Kidney epithelial cell (primary cell): ENCODE data around the gene LMF1. TPM values are rescaled to one million over a fixed set of nuclear protein-coding genes. Genes with fewer than 3 reads are reported as not detected.

Experiments used
- DNase-seq: peaks from one replicate; pipeline ENCODE4 v3.0.0-alpha.2; 2010; ENCODE audit warnings: low read depth
- H3K27me3 ChIP-seq: 2 replicates; pipeline ENCODE4 v1.6.0; 2011; ENCODE audit warnings: low read length; ENCODE audit not compliant: control insufficient read depth, insufficient read depth
- H3K36me3 ChIP-seq: 2 replicates; pipeline ENCODE4 v1.5.1; 2011; ENCODE audit warnings: low read length; ENCODE audit not compliant: control insufficient read depth, insufficient read depth
- H3K4me3 ChIP-seq: 2 replicates; pipeline ENCODE4 v1.5.1; 2011; ENCODE audit warnings: low read depth, mild to moderate bottlenecking, control low read depth, low read length
- total RNA-seq: library from RNA; depleted of rRNA; stranded (reverse); fragments of >200 nt; gene quantifications from 2 replicates; pipeline ENCODE4 v1.2.3, GENCODE V29; 2015
- TF ChIP-seq, protein P1 (sequence below): IDR thresholded peaks from 2 replicates; pipeline ENCODE4 v1.5.1; 2011; ENCODE audit warnings: mild to moderate bottlenecking, moderate library complexity, low read length, control low read depth, inconsistent platforms; ENCODE audit not compliant: insufficient read depth, poor library complexity, severe bottlenecking

The LMF1 gene
- total RNA-seq, 1 donor from 2014 or later: 26.3 TPM

DNA sequence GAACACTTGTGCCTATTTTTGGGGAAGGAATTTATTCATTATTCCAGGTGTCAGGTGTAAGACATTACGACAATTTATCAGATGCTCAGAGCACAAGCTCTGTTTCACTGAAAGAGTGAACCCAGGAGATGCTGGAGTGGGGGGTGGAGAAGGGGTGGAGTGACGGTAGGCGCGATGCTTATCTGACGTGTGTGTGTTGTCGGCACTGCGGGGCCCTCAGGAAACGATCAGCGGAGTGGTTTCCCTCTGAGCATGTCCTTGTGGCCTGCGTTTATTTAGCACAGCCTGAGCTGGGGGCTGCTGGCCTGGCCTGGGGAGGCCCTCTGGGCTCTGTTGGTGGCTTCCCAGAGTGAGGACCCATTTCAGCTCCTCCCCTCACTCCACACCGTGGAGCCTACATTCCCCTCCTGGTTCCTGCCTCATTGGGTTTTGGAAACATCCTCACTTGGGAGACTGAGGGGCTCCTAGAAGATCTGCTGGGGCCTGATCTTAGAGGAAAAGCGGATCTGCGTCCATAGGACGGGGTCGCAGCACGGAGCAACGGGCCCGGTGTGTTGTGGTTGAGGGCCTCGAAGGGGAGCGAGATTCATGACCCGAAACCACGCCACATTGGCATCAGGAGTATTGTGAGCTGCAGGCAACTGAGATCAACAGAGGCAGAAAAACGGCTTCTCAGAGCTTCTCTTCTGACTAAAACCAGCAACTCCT lies 151.3 kb downstream of the LMF1 start:
- Histone ChIP-seq H3K27me3 (peaks cover 21% of the 10 kb centered on the region), H3K4me3 (no peak overlapping the region), H3K36me3 (no peaks in the 10 kb centered on the region)
- no peak for DNase-seq
- TF ChIP-seq, protein P1, sequence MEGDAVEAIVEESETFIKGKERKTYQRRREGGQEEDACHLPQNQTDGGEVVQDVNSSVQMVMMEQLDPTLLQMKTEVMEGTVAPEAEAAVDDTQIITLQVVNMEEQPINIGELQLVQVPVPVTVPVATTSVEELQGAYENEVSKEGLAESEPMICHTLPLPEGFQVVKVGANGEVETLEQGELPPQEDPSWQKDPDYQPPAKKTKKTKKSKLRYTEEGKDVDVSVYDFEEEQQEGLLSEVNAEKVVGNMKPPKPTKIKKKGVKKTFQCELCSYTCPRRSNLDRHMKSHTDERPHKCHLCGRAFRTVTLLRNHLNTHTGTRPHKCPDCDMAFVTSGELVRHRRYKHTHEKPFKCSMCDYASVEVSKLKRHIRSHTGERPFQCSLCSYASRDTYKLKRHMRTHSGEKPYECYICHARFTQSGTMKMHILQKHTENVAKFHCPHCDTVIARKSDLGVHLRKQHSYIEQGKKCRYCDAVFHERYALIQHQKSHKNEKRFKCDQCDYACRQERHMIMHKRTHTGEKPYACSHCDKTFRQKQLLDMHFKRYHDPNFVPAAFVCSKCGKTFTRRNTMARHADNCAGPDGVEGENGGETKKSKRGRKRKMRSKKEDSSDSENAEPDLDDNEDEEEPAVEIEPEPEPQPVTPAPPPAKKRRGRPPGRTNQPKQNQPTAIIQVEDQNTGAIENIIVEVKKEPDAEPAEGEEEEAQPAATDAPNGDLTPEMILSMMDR: no peak

DNA sequence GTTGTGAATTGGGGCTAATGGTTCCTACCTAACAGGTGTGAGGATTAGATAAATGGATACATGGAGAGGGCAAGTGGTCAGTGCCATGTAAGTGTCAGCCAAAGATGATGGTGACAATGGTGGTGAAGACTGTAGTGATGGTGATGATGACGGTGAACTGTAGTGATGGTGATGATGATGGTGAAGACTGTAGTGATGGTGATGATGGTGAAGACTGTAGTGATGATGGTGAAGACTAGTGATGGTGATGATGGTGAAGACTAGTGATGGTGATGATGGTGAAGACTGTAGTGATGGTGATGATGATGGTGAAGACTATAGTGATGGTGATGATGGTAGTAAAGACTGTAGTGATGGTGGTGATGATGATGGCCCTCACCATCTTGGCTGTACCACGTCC lies 152.2 kb downstream of the LMF1 start:
- TF ChIP-seq, protein P1: no peak
- H3K27me3 ChIP-seq: peaks cover 28% of the 10 kb centered on the region
- no peak for DNase-seq
- no peaks in the 10 kb centered on the region for H3K36me3 ChIP-seq
- no peak overlapping the region for H3K4me3 ChIP-seq

DNA sequence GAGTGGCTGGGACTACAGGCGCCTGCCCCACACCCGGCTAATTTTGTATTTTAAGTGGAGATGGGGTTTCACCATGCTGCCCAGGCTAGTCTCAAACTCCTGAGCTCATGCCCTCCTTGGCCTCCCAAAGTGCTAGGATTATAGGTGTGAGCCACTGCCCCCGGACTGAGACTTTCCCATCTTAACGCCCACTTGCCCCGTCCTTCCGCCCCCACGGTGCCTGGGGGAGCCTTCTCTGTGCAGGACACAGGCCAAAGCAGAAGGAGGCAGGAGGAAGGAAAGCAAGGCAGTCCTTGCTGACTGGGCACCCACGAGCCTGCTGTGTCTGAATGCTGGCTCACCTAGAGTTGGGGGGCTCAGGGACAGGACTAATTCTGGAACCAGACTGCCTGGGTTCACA lies 152.7 kb downstream of the LMF1 start:
- H3K4me3 ChIP-seq: no peak overlapping the region
- TF ChIP-seq, protein P1: no peak
- H3K36me3 ChIP-seq: no peaks in the 10 kb centered on the region
- H3K27me3 ChIP-seq: peaks cover 33% of the 10 kb centered on the region
- no peak for DNase-seq

DNA sequence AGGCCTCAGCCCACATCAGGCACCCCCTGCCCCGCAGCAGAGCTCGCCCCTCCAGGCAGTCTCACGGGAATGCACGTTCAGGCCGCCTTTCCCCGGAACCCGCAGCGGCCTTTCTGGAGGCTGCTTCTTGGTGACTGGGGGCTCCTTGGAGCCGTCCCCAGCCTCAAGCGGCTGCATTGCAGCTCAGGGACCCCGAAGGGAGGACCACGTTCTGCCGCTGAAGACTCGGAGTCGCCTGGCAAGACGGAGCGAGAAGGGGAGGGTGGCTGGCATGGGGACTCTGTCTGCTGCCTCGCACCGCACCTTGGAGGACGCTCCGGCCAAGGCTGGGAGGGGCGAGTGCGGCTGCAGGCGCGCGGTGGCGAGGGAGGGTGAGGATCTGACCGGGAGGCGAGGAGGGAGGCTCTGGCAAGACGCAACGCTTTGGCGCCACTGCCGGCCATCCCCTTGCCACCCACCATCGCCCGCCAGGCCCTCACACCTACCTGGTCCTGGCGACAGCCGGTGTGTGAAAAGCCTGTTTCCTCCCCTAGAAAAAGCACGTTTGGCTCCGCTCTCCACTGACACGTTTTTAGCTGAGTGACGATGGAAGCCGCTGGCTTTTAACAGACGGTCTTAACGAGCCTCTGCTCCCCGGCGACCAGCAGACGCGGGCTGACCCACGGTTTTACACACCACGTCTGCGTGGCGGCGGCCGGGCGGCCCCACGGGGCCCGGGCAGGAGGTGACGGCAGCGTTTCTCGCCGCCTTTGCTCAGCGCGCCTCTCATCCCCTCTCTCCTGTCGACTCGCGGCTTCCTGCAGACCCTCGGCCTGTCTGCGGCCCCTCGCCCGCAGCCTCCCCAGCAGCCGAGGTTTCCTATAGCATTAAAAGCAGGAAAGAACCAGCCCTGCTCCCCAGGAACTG lies 153.5 kb downstream of the LMF1 start:
- Histone ChIP-seq H3K4me3 (no peak overlapping the region), H3K27me3 (peaks cover 37% of the 10 kb centered on the region), H3K36me3 (no peaks in the 10 kb centered on the region)
- no peak for DNase-seq
- TF ChIP-seq, protein P1: no peak

DNA sequence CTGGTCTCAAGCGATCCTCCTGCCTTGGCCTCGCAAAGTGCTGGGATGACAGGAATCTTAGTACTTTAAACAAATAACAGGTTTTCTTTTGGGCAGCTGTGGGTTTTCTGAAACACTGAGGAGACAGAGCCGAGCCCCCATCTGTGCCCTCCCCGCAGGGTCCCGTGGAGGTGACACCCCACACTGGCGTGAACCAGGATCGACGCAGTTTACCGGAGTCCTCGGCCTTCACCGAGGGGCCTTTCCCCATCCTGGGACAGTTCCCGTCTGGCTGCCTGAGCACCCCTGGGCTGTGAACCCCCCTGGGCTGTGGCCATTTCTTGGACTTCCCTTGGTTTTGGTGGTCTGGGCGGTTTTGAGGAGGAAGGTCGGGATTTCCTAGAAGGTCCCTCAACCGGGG lies 154.9 kb downstream of the LMF1 start:
- peaks cover 41% of the 10 kb centered on the region for H3K27me3 ChIP-seq
- H3K36me3 ChIP-seq: no peaks in the 10 kb centered on the region
- no peak overlapping the region for H3K4me3 ChIP-seq
- no peak for DNase-seq
- TF ChIP-seq, protein P1: no peak

DNA sequence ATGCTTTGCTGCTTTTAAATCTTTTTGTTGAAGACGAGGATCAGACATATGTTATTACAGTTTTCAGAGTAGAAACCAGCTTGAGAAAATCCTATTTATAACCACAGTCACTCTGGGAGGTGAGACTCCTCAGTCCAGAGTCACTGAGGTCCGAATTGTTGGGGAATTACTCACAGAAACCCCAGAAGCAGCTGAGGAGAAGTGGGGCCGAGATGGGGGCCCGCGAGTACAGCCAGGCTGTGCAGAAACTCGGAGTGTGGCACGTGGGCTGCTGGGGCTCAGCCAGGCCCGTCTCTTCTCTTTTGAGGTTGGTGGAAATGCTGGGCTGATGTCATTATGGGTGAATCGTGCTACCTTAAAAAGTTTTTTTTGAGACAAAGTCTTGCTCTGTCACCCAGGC lies 155.8 kb downstream of the LMF1 start:
- Histone ChIP-seq H3K36me3 (no peaks in the 10 kb centered on the region), H3K4me3 (no peak overlapping the region), H3K27me3 (peaks cover 41% of the 10 kb centered on the region)
- DNase-seq: no peak
- TF ChIP-seq, protein P1: no peak
